Naive thymus-derived CD4-positive, alpha-beta T cell (primary cell): ENCODE measurements around the gene THBS2. TPM values are rescaled to one million over a fixed set of nuclear protein-coding genes. Genes with fewer than 3 reads are reported as not detected.

Source experiments
- ATAC-seq: fragments of 150-1000 bp; cut with Tn5 transposase; 2 replicates; pipeline ENCODE4 v1.10.0; 2021; ENCODE audit warnings: mild to moderate bottlenecking, moderate library complexity
- CTCF ChIA-PET: fragments of 350-600 bp; sonication (Branson Sonifier 250); formaldehyde crosslinking; loops from one replicate; lab custom pipeline; 2021; ENCODE audit warnings: antibody characterized with exemption; lab: Charles Lee
- POLR2A ChIA-PET: fragments of 350-600 bp; sonication (Branson Sonifier 250); formaldehyde crosslinking; loops from one replicate; lab custom pipeline; 2021; ENCODE audit warnings: antibody characterized with exemption, inconsistent platforms; lab: Charles Lee
- DNase-seq, 9 donors: peaks; one replicate each; pipeline versions ENCODE4 v3.0.0 to v3.0.0-alpha.2; 2020 to 2022; ENCODE audit warnings: mixed read lengths in 1 of 9
- H3K27ac ChIP-seq: one replicate; pipeline ENCODE4 v1.7.0; 2013; ENCODE audit warnings: mild to moderate bottlenecking, low read depth, low read length, moderate library complexity
- H3K27me3 ChIP-seq, 2 donors: one replicate each; pipeline ENCODE4 v1.7.0; 2013; ENCODE audit warnings: low read length in 2 of 2, mild to moderate bottlenecking in 2 of 2, moderate library complexity in 2 of 2; ENCODE audit not compliant: control insufficient read depth in 2 of 2, insufficient read depth in 2 of 2
- H3K36me3 ChIP-seq, 3 experiments: 1 replicate in 2 of 3; 2 replicates in 1 of 3; pipeline ENCODE4 v1.7.0; 2013; ENCODE audit warnings: low read length in 3 of 3, mild to moderate bottlenecking in 3 of 3, moderate library complexity in 1 of 3; ENCODE audit not compliant: insufficient read depth in 3 of 3, control insufficient read depth in 2 of 3
- H3K4me1 ChIP-seq, 2 donors: one replicate each; pipeline ENCODE4 v1.7.0; 2013; ENCODE audit warnings: low read length in 2 of 2, mild to moderate bottlenecking in 2 of 2, moderate library complexity in 1 of 2; ENCODE audit not compliant: control insufficient read depth in 2 of 2, insufficient read depth in 2 of 2
- H3K4me3 ChIP-seq: 2 replicates; pipeline ENCODE4 v1.7.0; 2013; ENCODE audit warnings: mild to moderate bottlenecking, low read length
- H3K9me3 ChIP-seq, 3 experiments: 1 replicate in 2 of 3; 2 replicates in 1 of 3; pipeline ENCODE4 v1.7.0; 2013; ENCODE audit warnings: low read length in 3 of 3; ENCODE audit not compliant: control insufficient read depth in 2 of 3
- H3K27ac Mint-ChIP-seq, 9 donors: one replicate each; pipeline ENCODE4 v1.8.0; 2020 to 2022; ENCODE audit warnings: mixed read lengths in 9 of 9, mild to moderate bottlenecking in 8 of 9, moderate library complexity in 5 of 9, inconsistent platforms in 2 of 9
- H3K27me3 Mint-ChIP-seq, 5 donors: one replicate each; pipeline ENCODE4 v1.8.0; 2021 to 2022; ENCODE audit warnings: mixed read lengths in 5 of 5, mild to moderate bottlenecking in 1 of 5
- H3K36me3 Mint-ChIP-seq, 5 donors: one replicate each; pipeline ENCODE4 v1.8.0; 2020 to 2022; ENCODE audit warnings: mixed read lengths in 5 of 5, mild to moderate bottlenecking in 3 of 5, inconsistent platforms in 1 of 5
- H3K4me1 Mint-ChIP-seq, 7 donors: one replicate each; pipeline ENCODE4 v1.8.0; 2020 to 2022; ENCODE audit warnings: mixed read lengths in 7 of 7, mild to moderate bottlenecking in 3 of 7, inconsistent platforms in 1 of 7
- H3K4me3 Mint-ChIP-seq, 10 donors: one replicate each; pipeline ENCODE4 v1.8.0; 2020 to 2022; ENCODE audit warnings: mild to moderate bottlenecking in 10 of 10, mixed read lengths in 10 of 10, moderate library complexity in 6 of 10, inconsistent platforms in 2 of 10
- H3K9me3 Mint-ChIP-seq, 11 donors: one replicate each; pipeline ENCODE4 v1.8.0; 2020 to 2022; ENCODE audit warnings: mixed read lengths in 11 of 11, mild to moderate bottlenecking in 4 of 11, inconsistent platforms in 1 of 11, moderate library complexity in 1 of 11
- intact Hi-C, 2 donors: fragments of 100-400 bp; cut with micrococcal nuclease; formaldehyde crosslinking; loops; one replicate each; pipeline ENCODE4 v1.15.1; 2023
- polyA plus RNA-seq, 2 donors: library from polyadenylated mRNA; unstranded; fragments of 300-500 nt; fragmentation: Illumina TruSeq; gene quantifications; one replicate each; pipeline ENCODE4 v1.2.3, GENCODE V29; 2021
- total RNA-seq, 6 experiments: library from RNA in 5 of 6; stranded (reverse) in 5 of 6; gene quantifications; 1 replicate in 5 of 6; 2 replicates in 1 of 6; pipeline ENCODE4 v1.2.3 and lab custom pipeline; 2021 to 2026

THBS2 gene
- total and polyA plus RNA-seq, 7 experiments from 2014 or later: 0.08 TPM; not detected in 6

GRCh38 chr6:169236988-169237387 is 16.7 kb downstream of the THBS2 start:
- H3K9me3 ChIP-seq: no peaks in the 10 kb centered on the region
- peaks cover 0 to 9% (median 0%) of the 10 kb centered on the region in 5 donors for H3K27me3 Mint-ChIP-seq
- POLR2A ChIA-PET: no interaction called here
- no peak for DNase-seq
- ATAC-seq: no peak
- no peaks in the 10 kb centered on the region for H3K36me3 ChIP-seq
- H3K4me1 Mint-ChIP-seq: no peaks in the 10 kb centered on the region
- H3K27ac Mint-ChIP-seq: no peak overlapping the region
- no peak overlapping the region for H3K27ac ChIP-seq
- H3K36me3 Mint-ChIP-seq: peaks cover 0 to 8% (median 0%) of the 10 kb centered on the region in 5 donors
- peaks cover 0 to 18% (median 9%) of the 10 kb centered on the region in 11 donors for H3K9me3 Mint-ChIP-seq
- no peak overlapping the region for H3K4me3 ChIP-seq
- CTCF ChIA-PET: no interaction called here
- no peaks in the 10 kb centered on the region for H3K27me3 ChIP-seq
- no peaks in the 10 kb centered on the region for H3K4me1 ChIP-seq
- intact Hi-C loops: no loop called here
- no peak overlapping the region for H3K4me3 Mint-ChIP-seq

GRCh38 chr6:169236545-169236944 is 17.1 kb downstream of the THBS2 start:
- POLR2A ChIA-PET: no interaction called here
- no peak overlapping the region for H3K27ac ChIP-seq
- H3K27me3 Mint-ChIP-seq: peaks cover 0 to 9% (median 0%) of the 10 kb centered on the region in 5 donors
- H3K36me3 ChIP-seq: no peaks in the 10 kb centered on the region
- H3K4me3 Mint-ChIP-seq: no peak overlapping the region
- no peaks in the 10 kb centered on the region for H3K9me3 ChIP-seq
- intact Hi-C loops: no loop called here
- H3K4me1 Mint-ChIP-seq: no peaks in the 10 kb centered on the region
- no peaks in the 10 kb centered on the region for H3K27me3 ChIP-seq
- H3K4me1 ChIP-seq: no peaks in the 10 kb centered on the region
- H3K9me3 Mint-ChIP-seq: peaks cover 0 to 18% (median 9%) of the 10 kb centered on the region in 11 donors
- H3K36me3 Mint-ChIP-seq: peaks cover 0 to 8% (median 0%) of the 10 kb centered on the region in 5 donors
- no peak for ATAC-seq
- no peak for DNase-seq
- H3K4me3 ChIP-seq: no peak overlapping the region
- H3K27ac Mint-ChIP-seq: no peak overlapping the region
- CTCF ChIA-PET: no interaction called here

GRCh38 chr6:169235286-169235685 is 18.4 kb downstream of the THBS2 start:
- no peak for ATAC-seq
- no peaks in the 10 kb centered on the region for H3K4me1 ChIP-seq
- Mint-ChIP-seq H3K27me3 (peaks cover 0 to 5% (median 0%) of the 10 kb centered on the region in 5 donors), H3K4me1 (no peaks in the 10 kb centered on the region), H3K27ac (no peak overlapping the region), H3K9me3 (peaks cover 0 to 18% (median 9%) of the 10 kb centered on the region in 11 donors), H3K4me3 (no peak overlapping the region), H3K36me3 (peaks cover 0 to 8% (median 0%) of the 10 kb centered on the region in 5 donors)
- no peak overlapping the region for H3K27ac ChIP-seq
- no peak overlapping the region for H3K4me3 ChIP-seq
- POLR2A ChIA-PET: no interaction called here
- CTCF ChIA-PET: no interaction called here
- H3K36me3 ChIP-seq: no peaks in the 10 kb centered on the region
- no peaks in the 10 kb centered on the region for H3K9me3 ChIP-seq
- H3K27me3 ChIP-seq: no peaks in the 10 kb centered on the region
- intact Hi-C loops: no loop called here
- DNase-seq: no peak

GRCh38 chr6:169234634-169235033 is 19.0 kb downstream of the THBS2 start:
- H3K27ac Mint-ChIP-seq: no peak overlapping the region
- no peaks in the 10 kb centered on the region for H3K4me1 Mint-ChIP-seq
- peaks cover 0 to 5% (median 0%) of the 10 kb centered on the region in 5 donors for H3K27me3 Mint-ChIP-seq
- DNase-seq (no peak), ATAC-seq (no peak)
- ChIA-PET POLR2A (no interaction called here), CTCF (no interaction called here)
- peaks cover 0 to 8% (median 0%) of the 10 kb centered on the region in 5 donors for H3K36me3 Mint-ChIP-seq
- Histone ChIP-seq H3K27me3 (no peaks in the 10 kb centered on the region), H3K36me3 (no peaks in the 10 kb centered on the region), H3K27ac (no peak overlapping the region), H3K4me1 (no peaks in the 10 kb centered on the region), H3K4me3 (no peak overlapping the region), H3K9me3 (no peaks in the 10 kb centered on the region)
- no peak overlapping the region for H3K4me3 Mint-ChIP-seq
- intact Hi-C loops: no loop called here
- peaks cover 0 to 18% (median 9%) of the 10 kb centered on the region in 11 donors for H3K9me3 Mint-ChIP-seq

- Histone ChIP-seq H3K9me3 (no peaks in the 10 kb centered on the region), H3K4me3 (no peak overlapping the region), H3K27me3 (no peaks in the 10 kb centered on the region), H3K36me3 (no peaks in the 10 kb centered on the region), H3K4me1 (no peaks in the 10 kb centered on the region), H3K27ac (no peak overlapping the region)
- Mint-ChIP-seq H3K27ac (no peak overlapping the region), H3K27me3 (peaks cover 0 to 4% (median 0%) of the 10 kb centered on the region in 5 donors), H3K4me1 (no peaks in the 10 kb centered on the region), H3K4me3 (no peak overlapping the region), H3K36me3 (peaks cover 0 to 8% (median 0%) of the 10 kb centered on the region in 5 donors), H3K9me3 (peaks cover 0 to 18% (median 9%) of the 10 kb centered on the region in 11 donors)
- intact Hi-C loops: no loop called here
- POLR2A ChIA-PET: no interaction called here
- ATAC-seq: peak; percentile 4
- CTCF ChIA-PET: no interaction called here
- no peak for DNase-seq
These were observed 19.8 kb downstream of the THBS2 start for GRCh38 chr6:169233832-169234231.

GRCh38 chr6:169233181-169233580 is 20.5 kb downstream of the THBS2 start:
- H3K36me3 ChIP-seq: no peaks in the 10 kb centered on the region
- ATAC-seq (no peak), DNase-seq (no peak)
- H3K4me3 ChIP-seq: no peak overlapping the region
- H3K4me1 ChIP-seq: no peaks in the 10 kb centered on the region
- Mint-ChIP-seq H3K4me1 (no peaks in the 10 kb centered on the region), H3K27ac (no peak overlapping the region), H3K4me3 (no peak overlapping the region), H3K27me3 (peaks cover 0 to 5% (median 0%) of the 10 kb centered on the region in 5 donors), H3K9me3 (peaks cover 0 to 18% (median 9%) of the 10 kb centered on the region in 11 donors), H3K36me3 (peaks cover 0 to 8% (median 0%) of the 10 kb centered on the region in 5 donors)
- no peak overlapping the region for H3K27ac ChIP-seq
- H3K9me3 ChIP-seq: no peaks in the 10 kb centered on the region
- H3K27me3 ChIP-seq: no peaks in the 10 kb centered on the region
- POLR2A ChIA-PET: no interaction called here
- CTCF ChIA-PET: no interaction called here
- intact Hi-C loops: no loop called here

- Mint-ChIP-seq H3K27ac (no peak overlapping the region), H3K4me1 (no peaks in the 10 kb centered on the region), H3K4me3 (no peak overlapping the region), H3K36me3 (peaks cover 0 to 8% (median 0%) of the 10 kb centered on the region in 5 donors), H3K27me3 (peaks cover 0 to 7% (median 0%) of the 10 kb centered on the region in 5 donors), H3K9me3 (peaks cover 0 to 18% (median 9%) of the 10 kb centered on the region in 11 donors)
- no peaks in the 10 kb centered on the region for H3K9me3 ChIP-seq
- ATAC-seq: no peak
- no peaks in the 10 kb centered on the region for H3K4me1 ChIP-seq
- no peak overlapping the region for H3K27ac ChIP-seq
- intact Hi-C loops: no loop called here
- no peak overlapping the region for H3K4me3 ChIP-seq
- POLR2A ChIA-PET: no interaction called here
- no peaks in the 10 kb centered on the region for H3K36me3 ChIP-seq
- H3K27me3 ChIP-seq: no peaks in the 10 kb centered on the region
- CTCF ChIA-PET: no interaction called here
- no peak for DNase-seq
These were observed 21.1 kb downstream of the THBS2 start for GRCh38 chr6:169232507-169232931.
